Fibroblast of lung (primary cell): ENCODE data around the gene L3MBTL4. TPM values are rescaled to one million over a fixed set of nuclear protein-coding genes. Genes with fewer than 3 reads are reported as not detected.

Experiments used
- DNase-seq, 2 donors: peaks; one replicate each; pipeline versions ENCODE4 v3.0.0 to v3.0.0-alpha.2; 2010; ENCODE audit warnings: low read depth in 2 of 2
- H2AFZ ChIP-seq: 2 replicates; pipeline ENCODE4 v1.5.1; 2012; ENCODE audit warnings: low read length, control low read depth, inconsistent platforms
- H3K27ac ChIP-seq: 2 replicates; pipeline ENCODE4 v1.5.1; 2011; ENCODE audit warnings: low read length, control low read depth; ENCODE audit not compliant: insufficient read depth
- H3K27me3 ChIP-seq: 2 replicates; pipeline ENCODE4 v1.5.1; 2011; ENCODE audit warnings: mild to moderate bottlenecking, low read length; ENCODE audit not compliant: control insufficient read depth, insufficient read depth
- H3K36me3 ChIP-seq: 2 replicates; pipeline ENCODE4 v1.5.1; 2011; ENCODE audit warnings: low read length; ENCODE audit not compliant: control insufficient read depth, insufficient read depth
- H3K4me1 ChIP-seq: 2 replicates; pipeline ENCODE4 v1.5.1; 2011; ENCODE audit warnings: low read length; ENCODE audit not compliant: control insufficient read depth, insufficient read depth; ENCODE audit errors: extremely low read depth
- H3K4me2 ChIP-seq: 2 replicates; pipeline ENCODE4 v1.5.1; 2011; ENCODE audit warnings: low read length, control low read depth; ENCODE audit not compliant: insufficient read depth; ENCODE audit errors: extremely low read depth
- H3K4me3 ChIP-seq, 4 experiments: fragments of 200-600 bp in 1 of 4; sonication (generic) in 1 of 4; replicated peaks in 1 of 4; 2 replicates each; pipeline ENCODE4 v1.5.1; 2011 to 2016; ENCODE audit warnings: low read length in 4 of 4, low read depth in 3 of 4, mild to moderate bottlenecking in 3 of 4, control low read depth in 2 of 4, inconsistent platforms in 1 of 4, mixed read lengths in 1 of 4; ENCODE audit not compliant: insufficient read depth in 1 of 4; ENCODE audit errors: control extremely low read depth in 1 of 4
- H3K79me2 ChIP-seq: 2 replicates; pipeline ENCODE4 v1.5.1; 2012; ENCODE audit warnings: mild to moderate bottlenecking, low read length, inconsistent platforms; ENCODE audit not compliant: control insufficient read depth, insufficient read depth
- H3K9ac ChIP-seq: 2 replicates; pipeline ENCODE4 v1.5.1; 2011; ENCODE audit warnings: mild to moderate bottlenecking, low read length, control low read depth; ENCODE audit not compliant: insufficient read depth
- H3K9me3 ChIP-seq: 2 replicates; pipeline ENCODE4 v1.5.1; 2012; ENCODE audit warnings: low read depth, low read length; ENCODE audit not compliant: control insufficient read depth, insufficient read depth
- H4K20me1 ChIP-seq: 2 replicates; pipeline ENCODE4 v1.5.1; 2011; ENCODE audit warnings: low read length; ENCODE audit not compliant: control insufficient read depth, insufficient read depth; ENCODE audit errors: extremely low read depth
- EZH2 ChIP-seq: IDR thresholded peaks from 2 replicates; pipeline ENCODE4 v1.5.1; 2012; ENCODE audit warnings: low read length, control low read depth, mild to moderate bottlenecking; ENCODE audit errors: missing control alignments
- polyA plus RNA-seq, 2 donors: library from polyadenylated mRNA; depleted of rRNA in 1 of 2; stranded (reverse) in 1 of 2; unstranded in 1 of 2; fragments of >200 nt; gene quantifications; 2 replicates each; pipeline ENCODE4 v1.2.1, GENCODE V29; 2011 to 2012; ENCODE audit warnings: missing spikeins in 1 of 2
- total RNA-seq: library from RNA; depleted of rRNA; stranded (reverse); fragments of >200 nt; gene quantifications from 2 replicates; pipeline ENCODE4 v1.2.1, GENCODE V29; 2014
- TF ChIP-seq, protein P1 (sequence below), 2 donors: IDR thresholded peaks in 1 of 2; conservative IDR thresholded peaks in 1 of 2; 1 replicate in 1 of 2; 2 replicates in 1 of 2; pipeline ENCODE4 v1.5.1; 2011 to 2012; ENCODE audit warnings: low read length in 2 of 2, control low read depth in 1 of 2, inconsistent platforms in 1 of 2, low read depth in 1 of 2, mild to moderate bottlenecking in 1 of 2

The L3MBTL4 gene
- total and polyA plus RNA-seq, 2 donors (not counting 1 experiment from before 2014, with no cell fraction given): 0.06 to 0.33 TPM

DNA sequence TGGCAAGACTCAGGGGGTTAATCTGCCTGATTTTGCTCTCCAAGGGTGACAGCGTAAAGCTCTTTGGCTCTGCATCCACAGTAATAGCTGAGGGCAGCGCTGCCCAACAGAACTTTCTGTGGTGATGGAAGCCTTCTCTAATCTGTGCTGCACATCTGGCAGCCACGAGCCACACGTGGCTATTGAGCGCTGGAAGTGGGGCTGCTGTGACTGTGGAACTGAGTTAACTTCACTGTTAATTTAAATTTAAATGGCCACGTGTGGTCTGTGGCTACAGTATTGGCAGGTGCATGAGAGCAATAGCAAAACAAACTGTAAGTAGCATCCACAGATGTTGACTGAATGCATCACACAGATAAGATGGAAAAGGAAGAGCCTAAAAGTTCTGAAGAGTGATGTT lies 472.1 kb downstream of the L3MBTL4 start:
- Histone ChIP-seq H3K27me3 (no peaks in the 10 kb centered on the region), H3K9me3 (no peaks in the 10 kb centered on the region), H3K4me1 (no peaks in the 10 kb centered on the region), H3K4me3 (no peak overlapping the region), H3K9ac (no peak overlapping the region), H2AFZ (no peak overlapping the region), H3K36me3 (no peaks in the 10 kb centered on the region), H3K27ac (no peak overlapping the region), H3K79me2 (no peaks in the 10 kb centered on the region), H3K4me2 (no peak overlapping the region), H4K20me1 (no peaks in the 10 kb centered on the region)
- no peak for DNase-seq
- TF ChIP-seq, protein P1, sequence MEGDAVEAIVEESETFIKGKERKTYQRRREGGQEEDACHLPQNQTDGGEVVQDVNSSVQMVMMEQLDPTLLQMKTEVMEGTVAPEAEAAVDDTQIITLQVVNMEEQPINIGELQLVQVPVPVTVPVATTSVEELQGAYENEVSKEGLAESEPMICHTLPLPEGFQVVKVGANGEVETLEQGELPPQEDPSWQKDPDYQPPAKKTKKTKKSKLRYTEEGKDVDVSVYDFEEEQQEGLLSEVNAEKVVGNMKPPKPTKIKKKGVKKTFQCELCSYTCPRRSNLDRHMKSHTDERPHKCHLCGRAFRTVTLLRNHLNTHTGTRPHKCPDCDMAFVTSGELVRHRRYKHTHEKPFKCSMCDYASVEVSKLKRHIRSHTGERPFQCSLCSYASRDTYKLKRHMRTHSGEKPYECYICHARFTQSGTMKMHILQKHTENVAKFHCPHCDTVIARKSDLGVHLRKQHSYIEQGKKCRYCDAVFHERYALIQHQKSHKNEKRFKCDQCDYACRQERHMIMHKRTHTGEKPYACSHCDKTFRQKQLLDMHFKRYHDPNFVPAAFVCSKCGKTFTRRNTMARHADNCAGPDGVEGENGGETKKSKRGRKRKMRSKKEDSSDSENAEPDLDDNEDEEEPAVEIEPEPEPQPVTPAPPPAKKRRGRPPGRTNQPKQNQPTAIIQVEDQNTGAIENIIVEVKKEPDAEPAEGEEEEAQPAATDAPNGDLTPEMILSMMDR (conservative IDR thresholded peaks at IDR 0.05 in 1 of 2, IDR thresholded peaks at IDR 0.05 in 1 of 2; ENCODE audit: low read depth in 1 of 2, low read length in 2 of 2): no peak
- no peak for TF ChIP-seq EZH2

DNA sequence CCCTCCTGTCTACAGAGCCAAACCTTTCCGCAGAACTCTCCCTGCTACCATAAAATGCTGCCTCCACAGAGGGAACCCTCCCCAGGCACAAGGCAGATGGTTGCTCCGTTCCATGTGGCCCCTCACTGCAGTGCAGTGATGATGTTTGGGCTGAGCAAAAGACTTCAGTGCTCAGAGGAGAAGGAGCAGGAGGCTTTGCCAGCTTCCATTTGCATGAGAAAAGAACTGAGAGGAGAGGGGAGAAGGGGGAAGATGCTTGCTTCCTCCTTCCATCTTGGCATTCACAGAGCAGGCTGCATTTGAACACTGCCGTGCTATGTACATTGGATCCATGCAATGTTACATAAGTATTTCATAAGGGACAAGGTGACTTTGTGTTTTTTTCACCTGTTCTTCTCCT lies 472.8 kb downstream of the L3MBTL4 start:
- TF ChIP-seq, protein P1 (conservative IDR thresholded peaks at IDR 0.05 in 1 of 2, IDR thresholded peaks at IDR 0.05 in 1 of 2; ENCODE audit: low read depth in 1 of 2, low read length in 2 of 2): no peak
- no peak for TF ChIP-seq EZH2
- no peak for DNase-seq
- H2AFZ ChIP-seq: no peak overlapping the region
- H3K79me2 ChIP-seq: no peaks in the 10 kb centered on the region
- H3K4me1 ChIP-seq: no peaks in the 10 kb centered on the region
- H3K9ac ChIP-seq: no peak overlapping the region
- no peaks in the 10 kb centered on the region for H3K27me3 ChIP-seq
- no peak overlapping the region for H3K27ac ChIP-seq
- no peak overlapping the region for H3K4me3 ChIP-seq
- no peaks in the 10 kb centered on the region for H3K9me3 ChIP-seq
- no peaks in the 10 kb centered on the region for H3K36me3 ChIP-seq
- H4K20me1 ChIP-seq: no peaks in the 10 kb centered on the region
- no peak overlapping the region for H3K4me2 ChIP-seq

DNA sequence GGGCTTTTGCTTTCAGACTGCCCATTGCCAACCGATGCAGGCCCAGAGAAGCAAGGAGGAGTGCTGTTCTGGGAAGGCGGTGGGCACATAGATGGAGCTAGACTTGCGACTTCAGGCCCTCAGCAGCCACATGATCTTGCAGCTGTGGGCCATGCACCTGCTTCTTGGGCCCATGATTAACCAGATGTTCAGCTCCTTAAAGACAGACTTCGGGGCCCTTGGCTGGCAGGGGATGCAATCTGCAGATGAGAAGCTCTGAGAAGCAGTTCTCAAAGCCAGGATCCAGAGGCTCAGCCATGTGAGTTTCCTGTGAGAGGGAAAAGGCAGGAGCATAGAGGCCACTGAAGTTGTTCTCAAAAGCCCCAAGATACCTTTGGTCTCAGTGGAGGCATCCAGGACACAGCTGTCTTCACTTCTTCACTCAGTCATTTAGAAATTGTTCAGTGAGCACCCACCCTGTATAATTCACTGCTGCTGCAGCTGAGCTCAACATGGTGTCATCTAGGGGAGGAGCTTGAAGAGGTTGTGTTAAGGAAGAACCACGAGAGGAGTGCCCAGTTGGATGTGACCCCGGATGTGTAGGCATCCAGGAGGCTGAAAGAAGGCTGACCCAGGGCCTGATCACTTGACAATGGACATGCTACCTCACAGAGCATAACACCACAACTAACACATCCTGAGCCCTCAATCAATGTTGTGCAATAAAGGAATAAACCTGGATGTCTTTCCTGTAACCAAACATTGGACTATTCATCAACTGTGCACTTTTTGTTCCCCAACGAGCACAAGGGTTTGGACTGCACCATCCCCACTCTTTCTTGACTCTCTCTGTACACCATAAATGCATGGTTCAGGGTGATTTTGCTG lies 474.7 kb downstream of the L3MBTL4 start:
- H3K36me3 ChIP-seq: no peaks in the 10 kb centered on the region
- no peak overlapping the region for H3K27ac ChIP-seq
- no peaks in the 10 kb centered on the region for H3K27me3 ChIP-seq
- no peaks in the 10 kb centered on the region for H3K79me2 ChIP-seq
- no peak overlapping the region for H3K9ac ChIP-seq
- H3K4me2 ChIP-seq: no peak overlapping the region
- H2AFZ ChIP-seq: no peak overlapping the region
- TF ChIP-seq EZH2: no peak
- TF ChIP-seq, protein P1 (conservative IDR thresholded peaks at IDR 0.05 in 1 of 2, IDR thresholded peaks at IDR 0.05 in 1 of 2; ENCODE audit: low read depth in 1 of 2, low read length in 2 of 2): no peak
- no peaks in the 10 kb centered on the region for H3K9me3 ChIP-seq
- DNase-seq: no peak
- no peaks in the 10 kb centered on the region for H4K20me1 ChIP-seq
- H3K4me1 ChIP-seq: no peaks in the 10 kb centered on the region
- H3K4me3 ChIP-seq: no peak overlapping the region
